Osteoblast (primary cell): ENCODE data around the gene RBL2. TPM values are rescaled to one million over a fixed set of nuclear protein-coding genes. Genes with fewer than 3 reads are reported as not detected.
"Not testable (repeated sequence)": the region's sequence is repeated elsewhere in the genome, so short reads cannot be mapped to it uniquely, and the experiment has no call there.

Source experiments
- DNase-seq: peaks from one replicate; pipeline ENCODE4 v3.0.0; 2011; ENCODE audit warnings: low spot score, mixed read lengths; ENCODE audit not compliant: insufficient read length; ENCODE audit errors: missing footprints
- H2AFZ ChIP-seq: 2 replicates; pipeline ENCODE4 v1.6.0; 2011; ENCODE audit warnings: mild to moderate bottlenecking, low read length
- H3K27ac ChIP-seq: 2 replicates; pipeline ENCODE4 v1.5.1; 2011; ENCODE audit warnings: mild to moderate bottlenecking, low read depth, low read length, moderate library complexity
- H3K27me3 ChIP-seq: 2 replicates; pipeline ENCODE4 v1.6.0; 2012; ENCODE audit warnings: mild to moderate bottlenecking, control low read depth, inconsistent platforms, low read length, moderate library complexity; ENCODE audit not compliant: insufficient read depth
- H3K36me3 ChIP-seq: 2 replicates; pipeline ENCODE4 v1.5.1; 2011; ENCODE audit warnings: mild to moderate bottlenecking, low read length, control low read depth, moderate library complexity; ENCODE audit not compliant: insufficient read depth
- H3K4me1 ChIP-seq: 2 replicates; pipeline ENCODE4 v1.5.1; 2011; ENCODE audit warnings: mild to moderate bottlenecking, low read length, control low read depth, moderate library complexity; ENCODE audit not compliant: insufficient read depth
- H3K4me2 ChIP-seq: 2 replicates; pipeline ENCODE4 v1.6.0; 2011; ENCODE audit warnings: mild to moderate bottlenecking, low read length; ENCODE audit not compliant: insufficient read depth
- H3K4me3 ChIP-seq: fragments of 200-600 bp; sonication (generic); 3 replicates; pipeline ENCODE4 v1.5.1; 2012; ENCODE audit warnings: mild to moderate bottlenecking, low read length, inconsistent platforms; ENCODE audit not compliant: insufficient read depth
- H3K79me2 ChIP-seq: 2 replicates; pipeline ENCODE4 v1.6.0; 2012; ENCODE audit warnings: mild to moderate bottlenecking, low read length, control low read depth, inconsistent platforms; ENCODE audit not compliant: insufficient read depth
- H3K9me3 ChIP-seq: 2 replicates; pipeline ENCODE4 v1.5.1; 2011; ENCODE audit warnings: low read depth, low read length, control low read depth
- H4K20me1 ChIP-seq: 2 replicates; pipeline ENCODE4 v1.6.0; 2012; ENCODE audit warnings: mild to moderate bottlenecking, low read length, control low read depth; ENCODE audit not compliant: insufficient read depth
- total RNA-seq: library from RNA; depleted of rRNA; stranded (reverse); fragments of >200 nt; gene quantifications from 2 replicates; pipeline ENCODE4 v1.2.3, GENCODE V29; 2012
- TF ChIP-seq, protein P1 (sequence below): IDR thresholded peaks from 2 replicates; pipeline ENCODE4 v1.5.1; 2011; ENCODE audit warnings: mild to moderate bottlenecking, low read depth, low read length, moderate library complexity; ENCODE audit errors: extremely low read depth

RBL2 gene, protein sequence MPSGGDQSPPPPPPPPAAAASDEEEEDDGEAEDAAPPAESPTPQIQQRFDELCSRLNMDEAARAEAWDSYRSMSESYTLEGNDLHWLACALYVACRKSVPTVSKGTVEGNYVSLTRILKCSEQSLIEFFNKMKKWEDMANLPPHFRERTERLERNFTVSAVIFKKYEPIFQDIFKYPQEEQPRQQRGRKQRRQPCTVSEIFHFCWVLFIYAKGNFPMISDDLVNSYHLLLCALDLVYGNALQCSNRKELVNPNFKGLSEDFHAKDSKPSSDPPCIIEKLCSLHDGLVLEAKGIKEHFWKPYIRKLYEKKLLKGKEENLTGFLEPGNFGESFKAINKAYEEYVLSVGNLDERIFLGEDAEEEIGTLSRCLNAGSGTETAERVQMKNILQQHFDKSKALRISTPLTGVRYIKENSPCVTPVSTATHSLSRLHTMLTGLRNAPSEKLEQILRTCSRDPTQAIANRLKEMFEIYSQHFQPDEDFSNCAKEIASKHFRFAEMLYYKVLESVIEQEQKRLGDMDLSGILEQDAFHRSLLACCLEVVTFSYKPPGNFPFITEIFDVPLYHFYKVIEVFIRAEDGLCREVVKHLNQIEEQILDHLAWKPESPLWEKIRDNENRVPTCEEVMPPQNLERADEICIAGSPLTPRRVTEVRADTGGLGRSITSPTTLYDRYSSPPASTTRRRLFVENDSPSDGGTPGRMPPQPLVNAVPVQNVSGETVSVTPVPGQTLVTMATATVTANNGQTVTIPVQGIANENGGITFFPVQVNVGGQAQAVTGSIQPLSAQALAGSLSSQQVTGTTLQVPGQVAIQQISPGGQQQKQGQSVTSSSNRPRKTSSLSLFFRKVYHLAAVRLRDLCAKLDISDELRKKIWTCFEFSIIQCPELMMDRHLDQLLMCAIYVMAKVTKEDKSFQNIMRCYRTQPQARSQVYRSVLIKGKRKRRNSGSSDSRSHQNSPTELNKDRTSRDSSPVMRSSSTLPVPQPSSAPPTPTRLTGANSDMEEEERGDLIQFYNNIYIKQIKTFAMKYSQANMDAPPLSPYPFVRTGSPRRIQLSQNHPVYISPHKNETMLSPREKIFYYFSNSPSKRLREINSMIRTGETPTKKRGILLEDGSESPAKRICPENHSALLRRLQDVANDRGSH
- 56.1 and 61.0 TPM in 2 replicates for total RNA-seq

DNA sequence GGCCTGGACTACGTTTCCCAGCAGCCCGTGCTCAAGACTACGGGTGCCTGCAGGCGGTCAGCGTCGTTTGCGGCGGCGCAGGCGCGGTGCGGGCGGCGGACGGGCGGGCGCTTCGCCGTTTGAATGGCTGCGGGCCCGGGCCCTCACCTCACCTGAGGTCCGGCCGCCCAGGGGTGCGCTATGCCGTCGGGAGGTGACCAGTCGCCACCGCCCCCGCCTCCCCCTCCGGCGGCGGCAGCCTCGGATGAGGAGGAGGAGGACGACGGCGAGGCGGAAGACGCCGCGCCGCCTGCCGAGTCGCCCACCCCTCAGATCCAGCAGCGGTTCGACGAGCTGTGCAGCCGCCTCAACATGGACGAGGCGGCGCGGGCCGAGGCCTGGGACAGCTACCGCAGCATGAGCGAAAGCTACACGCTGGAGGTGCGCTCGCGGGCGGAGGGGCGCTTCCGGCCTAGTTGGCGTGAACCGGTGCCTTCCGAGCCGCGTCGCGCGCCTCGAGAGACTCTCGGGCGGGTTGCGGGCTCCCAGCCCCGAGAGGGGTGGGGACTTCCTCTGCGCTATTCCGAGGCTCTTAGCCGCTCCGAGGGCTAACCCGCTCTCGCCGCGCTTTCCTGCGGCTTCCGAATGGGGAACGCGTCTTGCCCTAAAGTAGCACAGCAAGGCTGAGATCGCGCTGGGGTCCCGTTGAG is at the start of gene RBL2:
RBL2 (plus strand) TSS at position 95 of the 689 bp plus-strand sequence; CDS start at position 181, 86 bp downstream.
- peak within 1 kb of the TSS; percentile 98 for H3K4me2 ChIP-seq
- no peaks in the 10 kb centered on the region for H3K9me3 ChIP-seq
- TF ChIP-seq, protein P1, sequence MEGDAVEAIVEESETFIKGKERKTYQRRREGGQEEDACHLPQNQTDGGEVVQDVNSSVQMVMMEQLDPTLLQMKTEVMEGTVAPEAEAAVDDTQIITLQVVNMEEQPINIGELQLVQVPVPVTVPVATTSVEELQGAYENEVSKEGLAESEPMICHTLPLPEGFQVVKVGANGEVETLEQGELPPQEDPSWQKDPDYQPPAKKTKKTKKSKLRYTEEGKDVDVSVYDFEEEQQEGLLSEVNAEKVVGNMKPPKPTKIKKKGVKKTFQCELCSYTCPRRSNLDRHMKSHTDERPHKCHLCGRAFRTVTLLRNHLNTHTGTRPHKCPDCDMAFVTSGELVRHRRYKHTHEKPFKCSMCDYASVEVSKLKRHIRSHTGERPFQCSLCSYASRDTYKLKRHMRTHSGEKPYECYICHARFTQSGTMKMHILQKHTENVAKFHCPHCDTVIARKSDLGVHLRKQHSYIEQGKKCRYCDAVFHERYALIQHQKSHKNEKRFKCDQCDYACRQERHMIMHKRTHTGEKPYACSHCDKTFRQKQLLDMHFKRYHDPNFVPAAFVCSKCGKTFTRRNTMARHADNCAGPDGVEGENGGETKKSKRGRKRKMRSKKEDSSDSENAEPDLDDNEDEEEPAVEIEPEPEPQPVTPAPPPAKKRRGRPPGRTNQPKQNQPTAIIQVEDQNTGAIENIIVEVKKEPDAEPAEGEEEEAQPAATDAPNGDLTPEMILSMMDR: no peak
- peak within 1 kb of the TSS; percentile 94 for H3K4me3 ChIP-seq
- H3K27ac ChIP-seq: peak within 1 kb of the TSS; percentile 86
- no peaks in the 10 kb centered on the region for H3K27me3 ChIP-seq
- no peaks in the 10 kb centered on the region for H3K36me3 ChIP-seq
- H4K20me1 ChIP-seq: no peaks in the 10 kb centered on the region
- H2AFZ ChIP-seq: peak within 1 kb of the TSS; percentile 100
- peaks cover 14% of the 10 kb centered on the region for H3K4me1 ChIP-seq
- DNase-seq: peak; percentile 94
- H3K79me2 ChIP-seq: peaks cover 44% of the 10 kb centered on the region

DNA sequence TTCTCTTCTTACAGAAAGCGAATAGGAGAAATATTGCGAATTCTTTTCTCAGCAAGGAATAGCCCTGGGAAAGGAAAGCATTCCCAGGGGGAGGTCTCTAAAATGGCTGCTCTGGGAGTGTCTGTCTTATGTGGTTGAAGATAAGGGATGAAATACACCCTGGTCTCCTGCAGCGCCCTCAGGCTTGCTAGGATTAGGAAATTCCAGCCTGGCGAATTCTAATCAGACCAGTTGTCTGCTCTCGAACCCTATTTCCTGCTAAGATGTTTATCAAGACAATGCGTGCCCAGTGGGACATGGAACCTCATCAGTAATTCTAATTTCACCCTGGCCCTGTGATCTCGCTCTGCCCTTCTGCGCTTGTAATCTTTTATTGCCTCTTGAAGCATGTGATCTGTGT is 49.7 kb upstream of the RBL2 start:
- not testable (repeated sequence) for H3K4me3 ChIP-seq, H2AFZ ChIP-seq, H3K4me2 ChIP-seq, H4K20me1 ChIP-seq, H3K4me1 ChIP-seq, H3K36me3 ChIP-seq, H3K27me3 ChIP-seq, H3K9me3 ChIP-seq, H3K27ac ChIP-seq, H3K79me2 ChIP-seq, DNase-seq

DNA sequence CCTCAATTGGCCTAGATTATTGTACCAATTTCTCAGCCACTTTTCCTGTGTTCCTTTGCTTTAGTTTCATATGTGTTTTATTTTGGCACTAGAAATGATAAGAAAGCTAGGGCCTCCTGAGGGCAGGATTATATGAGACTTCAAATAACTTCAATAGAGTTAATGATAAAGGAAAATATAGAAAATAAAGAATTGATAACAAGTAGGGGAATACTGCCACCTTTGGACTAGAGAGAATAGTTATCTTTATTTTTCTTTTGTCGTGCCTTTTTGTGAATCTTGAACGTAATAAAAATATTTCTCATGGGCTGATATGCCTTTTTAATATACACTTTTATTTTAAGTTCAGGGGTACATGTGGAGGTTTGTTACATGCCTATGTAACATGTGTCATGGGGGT is 29.3 kb upstream of the RBL2 start:
- Histone ChIP-seq H3K4me3 (no peak overlapping the region), H3K9me3 (no peaks in the 10 kb centered on the region), H4K20me1 (no peaks in the 10 kb centered on the region), H3K27me3 (no peaks in the 10 kb centered on the region), H3K27ac (no peak overlapping the region), H3K4me1 (no peaks in the 10 kb centered on the region), H3K4me2 (no peak overlapping the region), H2AFZ (no peak overlapping the region), H3K79me2 (no peaks in the 10 kb centered on the region), H3K36me3 (no peaks in the 10 kb centered on the region)
- TF ChIP-seq, protein P1: peak; percentile 26
- no peak for DNase-seq

DNA sequence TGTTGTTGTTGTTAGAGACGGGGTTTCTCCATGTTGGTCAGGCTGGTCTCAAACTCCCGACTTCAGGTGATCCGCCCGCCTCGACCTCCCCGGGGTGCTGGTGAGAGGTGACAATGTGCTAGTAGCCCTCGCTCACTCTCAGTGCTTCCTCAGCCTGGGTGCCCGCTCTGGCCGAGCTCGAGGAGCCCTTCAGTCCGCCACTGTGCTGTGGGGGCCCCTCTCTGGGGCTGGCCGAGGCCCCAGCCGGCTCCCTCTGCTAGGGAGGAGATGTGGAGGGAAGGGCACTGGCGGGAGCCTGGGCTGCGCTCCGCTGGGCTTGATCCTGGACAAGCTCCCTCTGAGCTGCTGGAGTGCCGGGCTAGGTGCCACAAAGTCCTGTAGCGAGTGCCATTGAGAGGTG is 21.7 kb upstream of the RBL2 start:
- Histone ChIP-seq H3K79me2 (no peaks in the 10 kb centered on the region), H3K4me1 (peaks cover 6% of the 10 kb centered on the region), H3K4me3 (no peak overlapping the region), H3K9me3 (no peaks in the 10 kb centered on the region), H3K36me3 (no peaks in the 10 kb centered on the region), H4K20me1 (no peaks in the 10 kb centered on the region), H3K27ac (no peak overlapping the region), H3K27me3 (no peaks in the 10 kb centered on the region), H3K4me2 (no peak overlapping the region), H2AFZ (no peak overlapping the region)
- TF ChIP-seq, protein P1: no peak
- no peak for DNase-seq
